Trophoblast cell (in vitro differentiated cells and primary cell): ENCODE results near the gene PYURF.

Experiments
- DNase-seq, 2 donors: peaks; one replicate each; pipeline ENCODE4 v3.0.0-alpha.2; 2016
- H2AFZ ChIP-seq: 2 replicates; pipeline ENCODE4 v1.6.1; 2013; ENCODE audit warnings: low read length, moderate library complexity, mild to moderate bottlenecking; ENCODE audit not compliant: insufficient read depth, poor library complexity
- H2AK5ac ChIP-seq: 2 replicates; pipeline ENCODE4 v1.6.1; 2013; ENCODE audit warnings: mild to moderate bottlenecking, low read length
- H2BK120ac ChIP-seq: 2 replicates; pipeline ENCODE4 v1.6.1; 2013; ENCODE audit warnings: low read length, mild to moderate bottlenecking, moderate library complexity; ENCODE audit not compliant: insufficient read depth, poor library complexity
- H2BK12ac ChIP-seq: 2 replicates; pipeline ENCODE4 v1.6.1; 2013; ENCODE audit warnings: mild to moderate bottlenecking, low read length, moderate library complexity
- H2BK5ac ChIP-seq: 2 replicates; pipeline ENCODE4 v1.6.1; 2013; ENCODE audit warnings: low read length, low read depth, moderate library complexity, mild to moderate bottlenecking; ENCODE audit not compliant: poor library complexity
- H3K14ac ChIP-seq: 2 replicates; pipeline ENCODE4 v1.6.1; 2013; ENCODE audit warnings: mild to moderate bottlenecking, low read length
- H3K18ac ChIP-seq: 2 replicates; pipeline ENCODE4 v1.6.1; 2013; ENCODE audit warnings: mild to moderate bottlenecking, low read length
- H3K23ac ChIP-seq: 2 replicates; pipeline ENCODE4 v1.6.1; 2013; ENCODE audit warnings: low read length
- H3K27ac ChIP-seq: 2 replicates; pipeline ENCODE4 v1.5.1; 2013; ENCODE audit warnings: low read depth, mild to moderate bottlenecking, inconsistent platforms, low read length, moderate library complexity
- H3K27me3 ChIP-seq: 2 replicates; pipeline ENCODE4 v1.6.1; 2013; ENCODE audit warnings: inconsistent platforms, mild to moderate bottlenecking, low read length, moderate library complexity; ENCODE audit not compliant: insufficient read depth
- H3K36me3 ChIP-seq, 2 experiments: 1 replicate in 1 of 2; 2 replicates in 1 of 2; pipeline ENCODE4 v1.6.1; 2013; ENCODE audit warnings: low read length in 2 of 2, mild to moderate bottlenecking in 2 of 2, moderate library complexity in 1 of 2; ENCODE audit not compliant: insufficient read depth in 2 of 2, control insufficient read depth in 1 of 2
- H3K4ac ChIP-seq: 2 replicates; pipeline ENCODE4 v1.6.1; 2013; ENCODE audit warnings: low read depth, mild to moderate bottlenecking, low read length, moderate library complexity
- H3K4me1 ChIP-seq, 2 experiments: 1 replicate in 1 of 2; 2 replicates in 1 of 2; pipeline ENCODE4 v1.6.1; 2013; ENCODE audit warnings: low read length in 2 of 2, mild to moderate bottlenecking in 2 of 2, moderate library complexity in 1 of 2; ENCODE audit not compliant: insufficient read depth in 2 of 2, control insufficient read depth in 1 of 2
- H3K4me2 ChIP-seq: 2 replicates; pipeline ENCODE4 v1.6.1; 2013; ENCODE audit warnings: inconsistent platforms, mild to moderate bottlenecking, low read length, moderate library complexity
- H3K4me3 ChIP-seq: 2 replicates; pipeline ENCODE4 v1.5.1; 2013; ENCODE audit warnings: mild to moderate bottlenecking, low read depth, low read length, inconsistent platforms
- H3K79me1 ChIP-seq: one replicate; pipeline ENCODE4 v1.6.1; 2013; ENCODE audit warnings: low read length
- H3K79me2 ChIP-seq: 2 replicates; pipeline ENCODE4 v1.6.1; 2013; ENCODE audit warnings: low read length, mild to moderate bottlenecking; ENCODE audit not compliant: control insufficient read depth, insufficient read depth, poor library complexity
- H3K9ac ChIP-seq: 2 replicates; pipeline ENCODE4 v1.6.1; 2013; ENCODE audit warnings: mild to moderate bottlenecking, low read length
- H3K9me3 ChIP-seq: 2 replicates; pipeline ENCODE4 v1.6.1; 2013; ENCODE audit warnings: low read depth, mild to moderate bottlenecking, control low read depth, inconsistent platforms, low read length; ENCODE audit not compliant: insufficient read depth
- H4K12ac ChIP-seq: 2 replicates; pipeline ENCODE4 v1.6.1; 2013; ENCODE audit warnings: low read depth, mild to moderate bottlenecking, low read length, moderate library complexity
- H4K8ac ChIP-seq: 2 replicates; pipeline ENCODE4 v1.6.1; 2013; ENCODE audit warnings: low read depth, mild to moderate bottlenecking, low read length, moderate library complexity
- H4K91ac ChIP-seq: one replicate; pipeline ENCODE4 v1.6.1; 2013; ENCODE audit warnings: low read depth, mild to moderate bottlenecking, low read length, moderate library complexity
- WGBS: extraction: QIAGEN DNeasy Blood & Tissue Kit; methylation state at CpG from one replicate; pipeline ENCODE4 v1.1.7; 2013; ENCODE audit warnings: missing lambda C conversion rate; ENCODE audit not compliant: insufficient read length, insufficient coverage; ENCODE audit errors: extremely low coverage; 5-methylcytosine and 5-hydroxymethylcytosine counted together

Gene PYURF

DNA sequence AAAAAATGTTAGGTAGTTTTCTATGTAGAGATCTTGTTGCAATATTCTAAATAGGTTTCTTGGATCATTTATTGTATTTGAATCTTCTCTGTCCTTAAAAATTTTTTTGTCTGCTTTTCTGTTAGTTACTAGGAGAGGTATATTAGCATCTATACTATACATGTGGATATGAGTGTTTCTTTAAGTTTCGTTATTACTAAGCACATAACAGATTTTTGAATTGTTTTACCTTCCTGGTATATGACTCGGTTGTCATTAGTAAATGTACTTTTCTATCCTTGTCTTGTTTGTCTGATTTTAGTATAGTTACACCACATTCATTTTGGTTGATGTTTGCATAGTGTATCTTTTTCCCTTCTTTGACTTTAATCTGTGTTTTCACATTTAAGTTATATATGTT, 20.2 kb downstream of the PYURF start:
- Histone ChIP-seq H3K4ac (no peak overlapping the region), H3K27me3 (no peaks in the 10 kb centered on the region), H4K8ac (no peak overlapping the region), H4K91ac (no peak overlapping the region), H2BK12ac (no peak overlapping the region), H3K4me2 (no peak overlapping the region), H3K23ac (no peak overlapping the region), H2AK5ac (no peak overlapping the region), H4K12ac (no peak overlapping the region), H2BK5ac (no peak overlapping the region), H3K4me1 (no peaks in the 10 kb centered on the region), H3K9me3 (no peaks in the 10 kb centered on the region), H3K4me3 (no peak overlapping the region), H3K9ac (no peak overlapping the region), H2AFZ (no peak overlapping the region), H3K36me3 (no peaks in the 10 kb centered on the region), H3K27ac (no peak overlapping the region), H3K18ac (no peak overlapping the region), H3K14ac (no peak overlapping the region), H2BK120ac (no peak overlapping the region), H3K79me2 (no peaks in the 10 kb centered on the region), H3K79me1 (no peaks in the 10 kb centered on the region)
- DNase-seq = no peak
- no CpG with 5 or more reads among the region's 2 CpGs for WGBS

DNA sequence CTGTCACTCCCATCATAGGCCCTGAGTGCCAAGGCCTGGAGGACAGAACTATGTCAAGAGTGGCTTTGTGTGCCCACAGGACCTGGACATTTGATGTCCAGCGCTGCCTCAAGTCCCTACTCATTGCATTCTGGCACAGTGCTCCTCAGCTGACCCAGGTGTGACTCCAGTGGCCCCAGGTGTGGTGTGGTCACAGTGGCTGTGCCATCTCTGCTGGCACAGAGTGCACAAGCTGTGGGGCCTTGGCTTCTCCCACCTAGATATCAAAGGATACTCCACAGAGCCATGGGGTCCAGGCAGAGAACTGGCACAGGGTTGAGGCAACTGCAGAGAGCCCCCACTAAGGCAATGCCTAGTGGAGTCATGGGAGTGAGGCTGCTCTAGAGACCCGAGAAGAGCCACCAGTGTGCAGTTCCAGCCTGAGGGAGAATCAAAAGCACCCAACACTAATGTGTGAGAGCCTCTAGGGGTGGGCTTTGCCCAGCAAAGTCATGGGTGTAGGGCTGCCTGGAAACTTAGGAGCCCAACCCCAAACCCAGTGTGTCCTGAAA, 25.6 kb downstream of the PYURF start:
- Histone ChIP-seq H4K12ac (no peak overlapping the region), H2AFZ (no peak overlapping the region), H4K8ac (no peak overlapping the region), H3K18ac (no peak overlapping the region), H3K27me3 (no peaks in the 10 kb centered on the region), H3K36me3 (no peaks in the 10 kb centered on the region), H3K14ac (no peak overlapping the region), H3K79me1 (no peaks in the 10 kb centered on the region), H3K9ac (no peak overlapping the region), H3K4ac (no peak overlapping the region), H2AK5ac (no peak overlapping the region), H2BK5ac (no peak overlapping the region), H3K27ac (no peak overlapping the region), H3K79me2 (no peaks in the 10 kb centered on the region), H3K4me1 (no peaks in the 10 kb centered on the region), H3K9me3 (no peaks in the 10 kb centered on the region), H3K23ac (no peak overlapping the region), H3K4me2 (no peak overlapping the region), H2BK12ac (no peak overlapping the region), H2BK120ac (no peak overlapping the region), H3K4me3 (no peak overlapping the region), H4K91ac (no peak overlapping the region)
- no peak for DNase-seq
- WGBS = no CpG with 5 or more reads among the region's 2 CpGs

DNA sequence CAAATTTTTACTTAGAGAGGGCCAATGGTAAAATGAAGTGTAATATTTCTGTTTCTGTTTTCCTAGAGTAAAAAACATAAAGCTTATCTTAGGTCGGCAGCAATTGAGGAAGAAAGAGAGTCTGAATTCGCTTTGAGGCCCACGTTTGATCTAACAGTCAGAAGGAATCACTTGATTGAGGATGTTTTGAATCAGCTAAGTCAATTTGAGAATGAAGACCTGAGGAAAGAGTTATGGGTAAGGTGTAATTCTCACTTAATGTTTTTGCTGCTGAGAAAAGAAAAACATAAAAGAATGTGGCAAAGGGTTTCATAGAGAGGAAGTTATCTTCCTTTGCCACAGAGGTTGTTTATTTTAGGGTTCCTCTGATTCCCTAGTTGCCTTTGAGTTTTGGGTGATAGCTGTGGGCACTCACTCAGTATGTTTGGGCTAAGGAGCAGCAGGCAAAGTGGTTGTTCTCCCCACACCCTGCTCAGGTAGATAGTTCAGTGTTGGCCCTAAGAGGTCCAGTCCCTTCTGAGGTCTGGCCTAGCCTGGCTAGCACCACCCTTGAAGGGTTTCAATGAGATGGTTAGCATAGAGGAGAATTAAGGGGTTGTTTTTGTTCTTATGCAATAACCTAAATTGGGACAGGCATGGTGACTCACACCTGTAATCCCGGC, 34.3 kb downstream of the PYURF start:
- no peaks in the 10 kb centered on the region for H3K27me3 ChIP-seq
- no peak overlapping the region for H3K14ac ChIP-seq
- no peaks in the 10 kb centered on the region for H3K36me3 ChIP-seq
- H3K18ac ChIP-seq = no peak overlapping the region
- no peak overlapping the region for H2AK5ac ChIP-seq
- H3K9me3 ChIP-seq = no peaks in the 10 kb centered on the region
- H3K4me1 ChIP-seq = no peaks in the 10 kb centered on the region
- H3K9ac ChIP-seq = no peak overlapping the region
- H3K79me2 ChIP-seq = no peaks in the 10 kb centered on the region
- no peak overlapping the region for H2BK5ac ChIP-seq
- no peak overlapping the region for H3K4ac ChIP-seq
- H4K12ac ChIP-seq = no peak overlapping the region
- no peak overlapping the region for H2BK12ac ChIP-seq
- H3K23ac ChIP-seq = no peak overlapping the region
- no peak overlapping the region for H3K4me3 ChIP-seq
- no peak overlapping the region for H4K91ac ChIP-seq
- H3K4me2 ChIP-seq = no peak overlapping the region
- DNase-seq = no peak
- H2AFZ ChIP-seq = no peak overlapping the region
- no peak overlapping the region for H3K27ac ChIP-seq
- WGBS = no CpG with 5 or more reads among the region's 4 CpGs
- no peak overlapping the region for H2BK120ac ChIP-seq
- no peaks in the 10 kb centered on the region for H3K79me1 ChIP-seq
- H4K8ac ChIP-seq = no peak overlapping the region

DNA sequence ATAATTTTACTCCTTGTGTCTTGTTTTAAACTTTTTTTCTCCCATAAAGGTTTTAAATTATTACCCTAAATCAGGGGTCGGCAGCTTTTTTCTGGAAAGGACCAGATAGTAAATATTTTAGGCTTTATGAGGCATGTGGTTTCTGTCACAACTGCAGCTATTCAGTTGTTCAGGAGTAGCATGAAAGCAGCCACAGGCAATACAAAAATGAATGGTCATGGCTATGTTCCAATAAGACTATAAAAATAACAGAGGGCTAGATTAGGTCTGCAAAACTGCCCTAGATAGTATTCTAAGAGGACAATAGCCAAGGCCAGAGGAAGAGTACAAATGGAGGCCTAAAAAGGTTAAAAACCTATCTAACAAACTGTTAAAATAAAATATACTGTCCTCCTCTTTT, 42.0 kb downstream of the PYURF start:
- H2BK12ac ChIP-seq = no peak overlapping the region
- H3K14ac ChIP-seq = no peak overlapping the region
- no peak for DNase-seq
- no peak overlapping the region for H2BK5ac ChIP-seq
- H3K36me3 ChIP-seq = no peaks in the 10 kb centered on the region
- H3K4me3 ChIP-seq = no peak overlapping the region
- no peak overlapping the region for H3K4me2 ChIP-seq
- H3K18ac ChIP-seq = no peak overlapping the region
- no peaks in the 10 kb centered on the region for H3K27me3 ChIP-seq
- H4K12ac ChIP-seq = no peak overlapping the region
- H4K8ac ChIP-seq = no peak overlapping the region
- no peak overlapping the region for H3K4ac ChIP-seq
- no peak overlapping the region for H2AK5ac ChIP-seq
- no peak overlapping the region for H3K9ac ChIP-seq
- no peak overlapping the region for H2BK120ac ChIP-seq
- no peaks in the 10 kb centered on the region for H3K4me1 ChIP-seq
- no peak overlapping the region for H3K27ac ChIP-seq
- no peaks in the 10 kb centered on the region for H3K79me2 ChIP-seq
- H2AFZ ChIP-seq = no peak overlapping the region
- no peaks in the 10 kb centered on the region for H3K9me3 ChIP-seq
- no peak overlapping the region for H4K91ac ChIP-seq
- WGBS = no CpG with 5 or more reads among the region's 1 CpG
- H3K79me1 ChIP-seq = no peaks in the 10 kb centered on the region
- H3K23ac ChIP-seq = no peak overlapping the region
